Caco-2 (cell line): Measurements from ENCODE around the gene SLC4A5. TPM values are rescaled to one million over a fixed set of nuclear protein-coding genes. Genes with fewer than 3 reads are reported as not detected.

Source experiments
- BruUV-seq: library from RNA; stranded (reverse); fragments of 400-500 nt; replicated peaks from 2 replicates; lab custom pipeline; 2021; lab: Mats Ljungman, UMichigan
- CTCF ChIA-PET: fragments of 300-600 bp; sonication (Branson Sonifier 250); formaldehyde crosslinking; loops from one replicate; lab custom pipeline; 2022; ENCODE audit warnings: antibody characterized with exemption; lab: Charles Lee
- POLR2A ChIA-PET: fragments of 300-600 bp; sonication (Branson Sonifier 250); formaldehyde crosslinking; loops from one replicate; lab custom pipeline; 2022; ENCODE audit warnings: antibody characterized with exemption; lab: Charles Lee
- DNase-seq, 2 experiments: peaks; one replicate each; pipeline versions ENCODE4 v3.0.0 to v3.0.0-alpha.2; 2020 to 2022
- H3K27me3 ChIP-seq: replicated peaks from 2 replicates; pipeline ENCODE4 v1.6.0; 2011; ENCODE audit warnings: low read length; ENCODE audit not compliant: control insufficient read depth, insufficient read depth
- H3K36me3 ChIP-seq: 2 replicates; pipeline ENCODE4 v1.5.1; 2011; ENCODE audit warnings: low read length; ENCODE audit not compliant: control insufficient read depth, insufficient read depth
- H3K4me1 ChIP-seq: fragments of 250-450 bp; sonication (Bioruptor Pico); 2 replicates; pipeline ENCODE4 v1.5.1; 2020; ENCODE audit warnings: mild to moderate bottlenecking
- H3K4me3 ChIP-seq: 2 replicates; pipeline ENCODE4 v1.5.1; 2011; ENCODE audit warnings: low read depth, mild to moderate bottlenecking, control low read depth, low read length
- H3K9me3 ChIP-seq: fragments of 250-450 bp; sonication (Bioruptor Pico); 2 replicates; pipeline ENCODE4 v1.5.1; 2020; ENCODE audit warnings: mild to moderate bottlenecking, moderate library complexity
- H3K27ac Mint-ChIP-seq: one replicate; pipeline ENCODE4 v1.8.0; 2022; ENCODE audit warnings: mixed read lengths; ENCODE audit not compliant: unreplicated experiment
- H3K27me3 Mint-ChIP-seq: one replicate; pipeline ENCODE4 v1.8.0; 2022; ENCODE audit warnings: mixed read lengths; ENCODE audit not compliant: insufficient read depth, unreplicated experiment
- H3K36me3 Mint-ChIP-seq: one replicate; pipeline ENCODE4 v1.8.0; 2022; ENCODE audit warnings: mild to moderate bottlenecking, mixed read lengths; ENCODE audit not compliant: insufficient read depth, unreplicated experiment
- H3K4me1 Mint-ChIP-seq: one replicate; pipeline ENCODE4 v1.8.0; 2022; ENCODE audit warnings: low read depth, mixed read lengths; ENCODE audit not compliant: unreplicated experiment
- H3K4me3 Mint-ChIP-seq: one replicate; pipeline ENCODE4 v1.8.0; 2022; ENCODE audit warnings: mild to moderate bottlenecking, moderate library complexity, mixed read lengths; ENCODE audit not compliant: unreplicated experiment
- H3K9me3 Mint-ChIP-seq: one replicate; pipeline ENCODE4 v1.8.0; 2022; ENCODE audit warnings: mixed read lengths; ENCODE audit not compliant: unreplicated experiment
- intact Hi-C: fragments of 100-400 bp; cut with micrococcal nuclease; formaldehyde crosslinking; loops from one replicate; pipeline ENCODE4 v1.10.0; 2022; ENCODE audit not compliant: unreplicated experiment
- total RNA-seq: library from RNA; stranded (reverse); gene quantifications from 2 replicates; pipeline ENCODE4 v1.2.3, GENCODE V29; 2022
- TF ChIP-seq, protein P1 (sequence below), 2 experiments: fragments of 200-600 bp in 1 of 2; IDR thresholded peaks; 1 replicate in 1 of 2; 2 replicates in 1 of 2; pipeline versions ENCODE4 v1.5.1 to v1.8.0; 2011 to 2022; ENCODE audit warnings: antibody characterized with exemption in 1 of 2, control low read depth in 1 of 2, inconsistent platforms in 1 of 2, low read depth in 1 of 2, low read length in 1 of 2, mild to moderate bottlenecking in 1 of 2, moderate library complexity in 1 of 2; ENCODE audit not compliant: insufficient read depth in 1 of 2, severe bottlenecking in 1 of 2, unreplicated experiment in 1 of 2

SLC4A5 gene
- total RNA-seq, 1 experiment from 2014 or later: 2.2 TPM

- Mint-ChIP-seq H3K27me3 (no peaks in the 10 kb centered on the region), H3K4me1 (peaks cover 6% of the 10 kb centered on the region), H3K27ac (no peak overlapping the region), H3K36me3 (peaks cover 99% of the 10 kb centered on the region), H3K9me3 (no peaks in the 10 kb centered on the region), H3K4me3 (no peak overlapping the region)
- Histone ChIP-seq H3K36me3 (no peaks in the 10 kb centered on the region; the same call in none of the 2 replicates), H3K4me1 (no peaks in the 10 kb centered on the region), H3K27me3 (no peaks in the 10 kb centered on the region), H3K4me3 (no peak overlapping the region), H3K9me3 (no peaks in the 10 kb centered on the region)
- no TSS peak for BruUV-seq
- POLR2A ChIA-PET: no interaction called here
- no peak for DNase-seq
- TF ChIP-seq, protein P1, sequence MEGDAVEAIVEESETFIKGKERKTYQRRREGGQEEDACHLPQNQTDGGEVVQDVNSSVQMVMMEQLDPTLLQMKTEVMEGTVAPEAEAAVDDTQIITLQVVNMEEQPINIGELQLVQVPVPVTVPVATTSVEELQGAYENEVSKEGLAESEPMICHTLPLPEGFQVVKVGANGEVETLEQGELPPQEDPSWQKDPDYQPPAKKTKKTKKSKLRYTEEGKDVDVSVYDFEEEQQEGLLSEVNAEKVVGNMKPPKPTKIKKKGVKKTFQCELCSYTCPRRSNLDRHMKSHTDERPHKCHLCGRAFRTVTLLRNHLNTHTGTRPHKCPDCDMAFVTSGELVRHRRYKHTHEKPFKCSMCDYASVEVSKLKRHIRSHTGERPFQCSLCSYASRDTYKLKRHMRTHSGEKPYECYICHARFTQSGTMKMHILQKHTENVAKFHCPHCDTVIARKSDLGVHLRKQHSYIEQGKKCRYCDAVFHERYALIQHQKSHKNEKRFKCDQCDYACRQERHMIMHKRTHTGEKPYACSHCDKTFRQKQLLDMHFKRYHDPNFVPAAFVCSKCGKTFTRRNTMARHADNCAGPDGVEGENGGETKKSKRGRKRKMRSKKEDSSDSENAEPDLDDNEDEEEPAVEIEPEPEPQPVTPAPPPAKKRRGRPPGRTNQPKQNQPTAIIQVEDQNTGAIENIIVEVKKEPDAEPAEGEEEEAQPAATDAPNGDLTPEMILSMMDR (IDR thresholded peaks at IDR 0.05; ENCODE audit: insufficient read depth in 1 of 2, low read depth in 1 of 2, low read length in 1 of 2, severe bottlenecking in 1 of 2, unreplicated experiment in 1 of 2): no peak
- intact Hi-C loops: no loop called here
- CTCF ChIA-PET: no interaction called here
Measured at GRCh38 chr2:74221604-74222299, 121.5 kb downstream of the SLC4A5 start.

DNA sequence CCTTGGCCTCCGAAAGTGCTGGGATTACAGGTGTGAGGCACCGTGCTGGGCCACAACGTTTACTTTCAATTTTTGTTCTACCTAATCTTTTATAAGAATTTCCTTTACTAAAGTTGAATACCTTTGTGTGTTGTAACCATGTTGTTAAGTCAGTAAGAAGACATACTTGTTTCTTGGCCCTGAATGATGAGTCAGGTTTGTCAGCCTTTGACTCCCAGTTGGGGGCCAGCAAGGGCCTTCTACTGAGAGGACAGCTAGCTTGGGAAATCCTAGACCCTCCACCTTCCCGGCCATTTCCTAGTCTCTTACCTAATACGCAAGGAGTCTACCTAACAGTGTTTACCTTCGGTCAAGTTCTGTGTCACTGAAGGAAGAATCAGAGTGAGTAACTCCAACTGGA, 122.1 kb downstream of the SLC4A5 start:
- no peaks in the 10 kb centered on the region for H3K27me3 ChIP-seq
- Mint-ChIP-seq H3K27me3 (no peaks in the 10 kb centered on the region), H3K36me3 (peaks cover 99% of the 10 kb centered on the region), H3K4me3 (no peak overlapping the region), H3K9me3 (no peaks in the 10 kb centered on the region), H3K27ac (no peak overlapping the region), H3K4me1 (no peaks in the 10 kb centered on the region)
- no TSS peak for BruUV-seq
- no peaks in the 10 kb centered on the region for H3K4me1 ChIP-seq
- TF ChIP-seq, protein P1 (IDR thresholded peaks at IDR 0.05; ENCODE audit: insufficient read depth in 1 of 2, low read depth in 1 of 2, low read length in 1 of 2, severe bottlenecking in 1 of 2, unreplicated experiment in 1 of 2): no peak
- CTCF ChIA-PET: no interaction called here
- POLR2A ChIA-PET: no interaction called here
- H3K36me3 ChIP-seq: no peaks in the 10 kb centered on the region; the same call in none of the 2 replicates
- no peak overlapping the region for H3K4me3 ChIP-seq
- no peak for DNase-seq
- H3K9me3 ChIP-seq: no peaks in the 10 kb centered on the region
- intact Hi-C loops: no loop called here

DNA sequence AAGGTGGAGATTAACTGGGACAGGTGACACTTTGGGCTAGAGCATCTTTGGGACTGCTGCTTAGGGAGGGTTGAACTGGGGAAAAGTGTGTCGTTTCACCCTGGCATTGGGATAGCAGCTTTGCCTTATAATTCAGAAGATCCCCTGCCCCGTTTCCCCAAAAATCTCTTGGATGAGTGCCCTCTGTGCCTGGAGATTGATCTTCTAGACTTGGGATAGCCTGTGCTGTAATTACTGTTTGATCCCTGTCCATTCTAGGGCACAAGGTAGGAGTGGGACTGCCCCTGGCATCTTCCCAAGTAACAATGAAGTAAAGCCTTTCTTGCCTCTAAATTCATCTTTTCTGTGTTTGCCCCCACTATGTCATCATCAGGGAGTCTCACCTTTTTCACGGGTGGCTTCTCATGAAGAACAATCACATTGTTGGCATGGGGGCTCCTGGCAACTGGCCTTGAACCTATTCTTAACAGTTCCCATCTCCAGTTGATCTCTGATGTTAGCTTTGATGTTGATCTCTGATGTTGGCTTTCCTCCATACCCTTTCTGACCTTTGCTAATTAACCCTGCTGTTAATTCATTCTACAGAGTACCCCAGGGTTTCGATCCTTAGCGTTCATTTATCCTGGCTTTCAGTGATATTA, 123.2 kb downstream of the SLC4A5 start:
- Histone ChIP-seq H3K4me1 (no peaks in the 10 kb centered on the region), H3K27me3 (no peaks in the 10 kb centered on the region), H3K4me3 (no peak overlapping the region), H3K9me3 (no peaks in the 10 kb centered on the region), H3K36me3 (no peaks in the 10 kb centered on the region; the same call in none of the 2 replicates)
- no peaks in the 10 kb centered on the region for H3K9me3 Mint-ChIP-seq
- TF ChIP-seq, protein P1 (IDR thresholded peaks at IDR 0.05; ENCODE audit: insufficient read depth in 1 of 2, low read depth in 1 of 2, low read length in 1 of 2, severe bottlenecking in 1 of 2, unreplicated experiment in 1 of 2): no peak
- no peak overlapping the region for H3K27ac Mint-ChIP-seq
- H3K4me3 Mint-ChIP-seq: no peak overlapping the region
- no peaks in the 10 kb centered on the region for H3K27me3 Mint-ChIP-seq
- no TSS peak for BruUV-seq
- POLR2A ChIA-PET: no interaction called here
- no peaks in the 10 kb centered on the region for H3K4me1 Mint-ChIP-seq
- DNase-seq: no peak
- H3K36me3 Mint-ChIP-seq: peaks cover 99% of the 10 kb centered on the region
- CTCF ChIA-PET: no interaction called here
- intact Hi-C loops: no loop called here
